RWPE2 (cell line): ENCODE measurements around the gene HDAC9.

ENCODE experiments used
- ATAC-seq: fragments of 200-7000 bp; cut with Tn5 transposase; 3 replicates; pipeline ENCODE4 v1.9.1; 2021; ENCODE audit warnings: low read depth
- DNase-seq: peaks from one replicate; pipeline ENCODE4 v3.0.0-alpha.2; 2020; ENCODE audit warnings: low spot score
- H3K27ac ChIP-seq: fragments of 450-650 bp; 2 replicates; pipeline ENCODE4 v1.5.1; 2017; ENCODE audit warnings: mild to moderate bottlenecking; ENCODE audit not compliant: poor library complexity, severe bottlenecking
- H3K27me3 ChIP-seq: fragments of 250-450 bp; sonication (Bioruptor Pico); 2 replicates; pipeline ENCODE4 v1.5.1; 2021; ENCODE audit warnings: mild to moderate bottlenecking, moderate library complexity; ENCODE audit not compliant: insufficient read depth, poor library complexity, severe bottlenecking
- H3K36me3 ChIP-seq: fragments of 250-450 bp; sonication (Bioruptor Pico); 2 replicates; pipeline ENCODE4 v1.5.1; 2020; ENCODE audit warnings: low read depth, mild to moderate bottlenecking, moderate library complexity
- H3K4me1 ChIP-seq: fragments of 250-450 bp; sonication (Bioruptor Pico); 2 replicates; pipeline ENCODE4 v1.5.1; 2021; ENCODE audit warnings: mild to moderate bottlenecking, moderate library complexity; ENCODE audit not compliant: insufficient read depth, poor library complexity, severe bottlenecking
- H3K4me3 ChIP-seq: fragments of 250-450 bp; sonication (Bioruptor Pico); 2 replicates; pipeline ENCODE4 v1.5.1; 2021; ENCODE audit warnings: mild to moderate bottlenecking, moderate library complexity; ENCODE audit not compliant: severe bottlenecking
- H3K9me3 ChIP-seq: fragments of 250-450 bp; sonication (Bioruptor Pico); 2 replicates; pipeline ENCODE4 v1.5.1; 2021; ENCODE audit warnings: mild to moderate bottlenecking, moderate library complexity; ENCODE audit not compliant: severe bottlenecking
- CTCF ChIP-seq: fragments of 450-650 bp; IDR thresholded peaks from one replicate; pipeline ENCODE4 v1.5.1; 2017; ENCODE audit warnings: mild to moderate bottlenecking, moderate library complexity; ENCODE audit not compliant: poor library complexity, severe bottlenecking

Gene HDAC9

GRCh38 chr7:18663321-18663720 lies 167.8 kb downstream of the HDAC9 start:
- Histone ChIP-seq H3K27me3 (no peaks in the 10 kb centered on the region), H3K36me3 (no peaks in the 10 kb centered on the region), H3K4me1 (peaks cover 16% of the 10 kb centered on the region), H3K4me3 (no peak overlapping the region), H3K27ac (no peak overlapping the region), H3K9me3 (no peaks in the 10 kb centered on the region)
- no peak for TF ChIP-seq CTCF
- ATAC-seq (no peak), DNase-seq (no peak)

- H3K27ac ChIP-seq, result peak overlapping the region; percentile 86
- peaks cover 29% of the 10 kb centered on the region for H3K4me1 ChIP-seq
- peak; percentile 84 for TF ChIP-seq CTCF
- H3K4me3 ChIP-seq, result no peak overlapping the region
- ATAC-seq (peak; percentile 44; the same call in 1 of the 3 replicates), DNase-seq (peak; percentile 44)
- H3K36me3 ChIP-seq, result no peaks in the 10 kb centered on the region
- no peaks in the 10 kb centered on the region for H3K9me3 ChIP-seq
- no peaks in the 10 kb centered on the region for H3K27me3 ChIP-seq
Observed at GRCh38 chr7:18666107-18666728, 170.7 kb downstream of the HDAC9 start.

GRCh38 chr7:18667466-18667865 lies 171.9 kb downstream of the HDAC9 start:
- no peak for TF ChIP-seq CTCF
- Histone ChIP-seq H3K4me1 (peaks cover 35% of the 10 kb centered on the region), H3K4me3 (no peak overlapping the region), H3K27me3 (no peaks in the 10 kb centered on the region), H3K36me3 (no peaks in the 10 kb centered on the region), H3K9me3 (no peaks in the 10 kb centered on the region), H3K27ac (peak overlapping the region; percentile 86)
- ATAC-seq, result peak; percentile 92
- no peak for DNase-seq

- H3K27ac ChIP-seq, result peak overlapping the region; percentile 45
- no peak for TF ChIP-seq CTCF
- H3K4me3 ChIP-seq, result no peak overlapping the region
- ATAC-seq, result peak; percentile 87
- H3K9me3 ChIP-seq, result no peaks in the 10 kb centered on the region
- H3K27me3 ChIP-seq, result no peaks in the 10 kb centered on the region
- H3K4me1 ChIP-seq, result peaks cover 35% of the 10 kb centered on the region
- no peak for DNase-seq
- no peaks in the 10 kb centered on the region for H3K36me3 ChIP-seq
Observed at GRCh38 chr7:18671176-18671575, 175.6 kb downstream of the HDAC9 start.

GRCh38 chr7:18675579-18675978 lies 180.0 kb downstream of the HDAC9 start:
- no peaks in the 10 kb centered on the region for H3K9me3 ChIP-seq
- H3K4me1 ChIP-seq, result peaks cover 12% of the 10 kb centered on the region
- H3K27me3 ChIP-seq, result no peaks in the 10 kb centered on the region
- no peak overlapping the region for H3K4me3 ChIP-seq
- DNase-seq (no peak), ATAC-seq (no peak)
- no peak for TF ChIP-seq CTCF
- no peaks in the 10 kb centered on the region for H3K36me3 ChIP-seq
- no peak overlapping the region for H3K27ac ChIP-seq
